CD14-positive monocyte (primary cell): Measurements from ENCODE around the gene BANK1. TPM values are rescaled to one million over a fixed set of nuclear protein-coding genes. Genes with fewer than 3 reads are reported as not detected.

Source experiments
- DNase-seq, 3 donors: peaks; one replicate each; pipeline ENCODE4 v3.0.0-alpha.2; 2011 to 2022
- H2AFZ ChIP-seq: 2 replicates; pipeline ENCODE4 v1.6.0; 2012; ENCODE audit warnings: mild to moderate bottlenecking, low read depth, low read length, inconsistent platforms; ENCODE audit not compliant: insufficient read depth, poor library complexity, severe bottlenecking
- H3K27ac ChIP-seq, 2 donors: 1 replicate in 1 of 2; 2 replicates in 1 of 2; pipeline ENCODE4 v1.5.1; 2012 to 2013; ENCODE audit warnings: low read length in 2 of 2, control low read depth in 1 of 2, inconsistent platforms in 1 of 2, low read depth in 1 of 2, mild to moderate bottlenecking in 1 of 2
- H3K27me3 ChIP-seq, 2 donors: one replicate each; pipeline versions ENCODE4 v1.6.0 to v1.6.1; 2011 to 2013; ENCODE audit warnings: low read length in 2 of 2; ENCODE audit not compliant: control insufficient read depth in 2 of 2, insufficient read depth in 2 of 2
- H3K36me3 ChIP-seq, 2 donors: replicated peaks in 1 of 2; 1 replicate in 1 of 2; 2 replicates in 1 of 2; pipeline versions ENCODE4 v1.5.1 to v1.6.1; 2012 to 2013; ENCODE audit warnings: low read length in 2 of 2, control low read depth in 1 of 2, inconsistent platforms in 1 of 2, mild to moderate bottlenecking in 1 of 2; ENCODE audit not compliant: insufficient read depth in 2 of 2, control insufficient read depth in 1 of 2
- H3K4me1 ChIP-seq, 2 donors: 1 replicate in 1 of 2; 2 replicates in 1 of 2; pipeline versions ENCODE4 v1.5.1 to v1.6.1; 2012 to 2013; ENCODE audit warnings: low read length in 2 of 2, control low read depth in 1 of 2, inconsistent platforms in 1 of 2, mild to moderate bottlenecking in 1 of 2, moderate library complexity in 1 of 2; ENCODE audit not compliant: insufficient read depth in 2 of 2, control insufficient read depth in 1 of 2
- H3K4me2 ChIP-seq: replicated peaks from 2 replicates; pipeline ENCODE3; 2012; ENCODE audit warnings: low read length, moderate library complexity, mild to moderate bottlenecking; ENCODE audit not compliant: poor library complexity, severe bottlenecking; ENCODE audit errors: extremely low read depth
- H3K4me3 ChIP-seq, 3 experiments: fragments of 200-600 bp in 1 of 3; sonication (generic) in 1 of 3; replicated peaks in 1 of 3; 1 replicate in 2 of 3; 2 replicates in 1 of 3; pipeline ENCODE4 v1.5.1; 2011 to 2013; ENCODE audit warnings: low read length in 3 of 3, mild to moderate bottlenecking in 3 of 3, control low read depth in 2 of 3, low read depth in 2 of 3, inconsistent platforms in 1 of 3, moderate library complexity in 1 of 3
- H3K79me2 ChIP-seq: 2 replicates; pipeline ENCODE4 v1.6.0; 2012; ENCODE audit warnings: mild to moderate bottlenecking, control low read depth, inconsistent platforms, low read length, moderate library complexity; ENCODE audit not compliant: insufficient read depth
- H3K9ac ChIP-seq: 2 replicates; pipeline ENCODE4 v1.6.0; 2017; ENCODE audit warnings: low read length, mild to moderate bottlenecking; ENCODE audit not compliant: insufficient read depth, poor library complexity, severe bottlenecking
- H3K9me3 ChIP-seq, 2 donors: replicated peaks in 1 of 2; 1 replicate in 1 of 2; 2 replicates in 1 of 2; pipeline versions ENCODE4 v1.5.1 to v1.6.1; 2012 to 2013; ENCODE audit warnings: low read length in 2 of 2, control low read depth in 1 of 2; ENCODE audit not compliant: control insufficient read depth in 1 of 2, insufficient read depth in 1 of 2
- H4K20me1 ChIP-seq: 2 replicates; pipeline ENCODE4 v1.6.0; 2012; ENCODE audit warnings: mild to moderate bottlenecking, low read length, control low read depth, moderate library complexity; ENCODE audit not compliant: insufficient read depth
- H3K27ac Mint-ChIP-seq, 7 donors: one replicate each; pipeline ENCODE4 v1.8.0; 2020; ENCODE audit warnings: mild to moderate bottlenecking in 7 of 7, mixed read lengths in 7 of 7, moderate library complexity in 6 of 7, inconsistent platforms in 2 of 7
- H3K27me3 Mint-ChIP-seq, 3 donors: one replicate each; pipeline ENCODE4 v1.8.0; 2021 to 2022; ENCODE audit warnings: low read depth in 3 of 3, mild to moderate bottlenecking in 3 of 3, mixed read lengths in 3 of 3, moderate library complexity in 3 of 3, inconsistent platforms in 1 of 3
- H3K36me3 Mint-ChIP-seq, 2 donors: one replicate each; pipeline ENCODE4 v1.8.0; 2020; ENCODE audit warnings: mixed read lengths in 2 of 2, inconsistent platforms in 1 of 2, mild to moderate bottlenecking in 1 of 2
- H3K4me1 Mint-ChIP-seq: one replicate; pipeline ENCODE4 v1.8.0; 2020; ENCODE audit warnings: mild to moderate bottlenecking, mixed read lengths
- H3K4me3 Mint-ChIP-seq, 2 donors: one replicate each; pipeline ENCODE4 v1.8.0; 2020; ENCODE audit warnings: mild to moderate bottlenecking in 2 of 2, mixed read lengths in 2 of 2, moderate library complexity in 1 of 2
- H3K9me3 Mint-ChIP-seq, 7 donors: one replicate each; pipeline ENCODE4 v1.8.0; 2020 to 2022; ENCODE audit warnings: mixed read lengths in 7 of 7, mild to moderate bottlenecking in 6 of 7, moderate library complexity in 6 of 7, inconsistent platforms in 2 of 7
- WGBS: methylation state at CpG from one replicate; pipeline ENCODE4 v1.1.5; 2013; ENCODE audit warnings: missing lambda C conversion rate; ENCODE audit not compliant: insufficient coverage; 5-methylcytosine and 5-hydroxymethylcytosine counted together
- intact Hi-C, 2 donors: fragments of 100-400 bp; cut with micrococcal nuclease; formaldehyde crosslinking; loops; one replicate each; pipeline versions ENCODE4 v1.15.0 to v1.15.1; 2023
- polyA plus RNA-seq, 3 donors: library from polyadenylated mRNA; depleted of rRNA in 1 of 3; unstranded in 2 of 3; stranded (reverse) in 1 of 3; fragments of 300-500 nt in 2 of 3; fragments of >200 nt in 1 of 3; fragmentation: Illumina TruSeq in 2 of 3; gene quantifications; 1 replicate in 2 of 3; 2 replicates in 1 of 3; pipeline ENCODE4 v1.2.3, GENCODE V29; 2012 to 2021
- TF ChIP-seq, protein P1 (sequence below): fragments of 200-600 bp; IDR thresholded peaks from one replicate; pipeline ENCODE4 v1.8.0; 2022; ENCODE audit warnings: antibody characterized with exemption, mild to moderate bottlenecking

The BANK1 gene
- polyA plus RNA-seq, 3 donors = 2.6 to 5.2 (median 2.9) TPM

DNA sequence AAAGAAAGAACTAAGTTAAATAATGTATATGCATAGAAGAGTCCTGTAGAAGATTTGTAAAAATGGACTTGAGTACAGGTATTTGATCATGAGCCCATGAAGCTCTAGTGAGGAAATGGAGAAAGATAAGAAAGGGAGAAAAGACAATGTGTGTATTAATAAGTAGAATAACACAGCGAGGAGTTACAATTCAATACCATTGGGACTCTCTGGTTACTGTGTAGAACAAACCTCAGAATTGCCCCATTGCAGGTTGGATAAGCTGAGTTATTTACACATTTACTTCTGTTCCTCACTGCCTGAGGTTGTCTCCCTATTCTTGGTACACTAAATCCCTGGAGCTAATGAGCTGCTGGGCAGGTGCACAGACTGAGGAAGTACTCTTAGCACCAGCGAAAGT is 33.3 kb downstream of the BANK1 start:
- H3K36me3 ChIP-seq = no peaks in the 10 kb centered on the region
- no peaks in the 10 kb centered on the region for H3K79me2 ChIP-seq
- no peaks in the 10 kb centered on the region for H3K9me3 ChIP-seq
- no peaks in the 10 kb centered on the region for H4K20me1 ChIP-seq
- H3K4me3 ChIP-seq = no peak overlapping the region
- no peaks in the 10 kb centered on the region for H3K27me3 ChIP-seq
- TF ChIP-seq, protein P1, sequence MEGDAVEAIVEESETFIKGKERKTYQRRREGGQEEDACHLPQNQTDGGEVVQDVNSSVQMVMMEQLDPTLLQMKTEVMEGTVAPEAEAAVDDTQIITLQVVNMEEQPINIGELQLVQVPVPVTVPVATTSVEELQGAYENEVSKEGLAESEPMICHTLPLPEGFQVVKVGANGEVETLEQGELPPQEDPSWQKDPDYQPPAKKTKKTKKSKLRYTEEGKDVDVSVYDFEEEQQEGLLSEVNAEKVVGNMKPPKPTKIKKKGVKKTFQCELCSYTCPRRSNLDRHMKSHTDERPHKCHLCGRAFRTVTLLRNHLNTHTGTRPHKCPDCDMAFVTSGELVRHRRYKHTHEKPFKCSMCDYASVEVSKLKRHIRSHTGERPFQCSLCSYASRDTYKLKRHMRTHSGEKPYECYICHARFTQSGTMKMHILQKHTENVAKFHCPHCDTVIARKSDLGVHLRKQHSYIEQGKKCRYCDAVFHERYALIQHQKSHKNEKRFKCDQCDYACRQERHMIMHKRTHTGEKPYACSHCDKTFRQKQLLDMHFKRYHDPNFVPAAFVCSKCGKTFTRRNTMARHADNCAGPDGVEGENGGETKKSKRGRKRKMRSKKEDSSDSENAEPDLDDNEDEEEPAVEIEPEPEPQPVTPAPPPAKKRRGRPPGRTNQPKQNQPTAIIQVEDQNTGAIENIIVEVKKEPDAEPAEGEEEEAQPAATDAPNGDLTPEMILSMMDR = no peak
- Mint-ChIP-seq H3K4me3 (no peak overlapping the region), H3K27ac (no peak overlapping the region), H3K4me1 (peaks cover under 1% of the 10 kb centered on the region), H3K36me3 (no peaks in the 10 kb centered on the region), H3K9me3 (peaks cover 0 to 10% (median 6%) of the 10 kb centered on the region in 7 donors), H3K27me3 (peaks cover 0 to 3% (median 0%) of the 10 kb centered on the region in 3 donors)
- H3K9ac ChIP-seq = no peak overlapping the region
- DNase-seq = no peak
- WGBS = 100% methylated on average over 2 of the region's 2 CpGs
- H3K4me1 ChIP-seq = no peaks in the 10 kb centered on the region
- H3K27ac ChIP-seq = no peak overlapping the region
- intact Hi-C loops = no loop called here
- H3K4me2 ChIP-seq = no peak overlapping the region
- no peak overlapping the region for H2AFZ ChIP-seq

DNA sequence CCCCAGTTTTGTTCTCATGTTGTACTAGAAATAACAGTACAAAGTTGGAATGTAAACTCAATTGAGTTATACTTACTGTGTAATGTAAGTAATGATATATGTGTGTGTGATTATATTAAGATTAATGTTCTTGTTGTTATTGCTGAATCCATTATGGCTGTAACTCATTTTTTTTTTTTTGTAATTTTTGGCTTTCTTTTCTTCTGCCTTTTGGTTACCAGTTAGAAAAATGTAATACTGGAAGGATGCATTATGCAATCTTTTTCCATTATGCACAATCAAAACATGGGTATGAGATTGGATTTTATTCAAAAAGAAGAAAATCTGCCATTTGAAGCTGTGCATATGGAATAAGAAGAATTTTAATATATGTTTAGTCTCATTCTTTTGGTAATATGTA is 34.0 kb downstream of the BANK1 start:
- Mint-ChIP-seq H3K27me3 (peaks cover 0 to 3% (median 0%) of the 10 kb centered on the region in 3 donors), H3K27ac (no peak overlapping the region), H3K9me3 (peaks cover 0 to 10% (median 6%) of the 10 kb centered on the region in 7 donors), H3K36me3 (no peaks in the 10 kb centered on the region), H3K4me1 (no peaks in the 10 kb centered on the region), H3K4me3 (no peak overlapping the region)
- Histone ChIP-seq H3K4me3 (no peak overlapping the region), H3K4me1 (no peaks in the 10 kb centered on the region), H3K4me2 (no peak overlapping the region), H4K20me1 (no peaks in the 10 kb centered on the region), H3K27me3 (no peaks in the 10 kb centered on the region), H3K9me3 (no peaks in the 10 kb centered on the region), H3K79me2 (no peaks in the 10 kb centered on the region), H3K36me3 (no peaks in the 10 kb centered on the region), H2AFZ (no peak overlapping the region), H3K27ac (no peak overlapping the region), H3K9ac (no peak overlapping the region)
- intact Hi-C loops = no loop called here
- TF ChIP-seq, protein P1 = no peak
- DNase-seq = no peak
